HS-27A (cell line): ENCODE results near the gene GRB7.
"Not testable (repeated sequence)": the region's sequence is repeated elsewhere in the genome, so short reads cannot be mapped to it uniquely, and the experiment has no call there.

ENCODE experiments used
- DNase-seq: peaks from one replicate; pipeline ENCODE4 v3.0.0-alpha.2; 2012; ENCODE audit warnings: low read depth, missing footprints

The GRB7 gene

GRCh38 chr17:39736319-39737165, 1.2 kb upstream of the GRB7 start:
- DNase-seq: no peak

- DNase-seq: no peak
These were observed 455 bp upstream of the GRB7 start for GRCh38 chr17:39737206-39737759.

- DNase-seq: no peak
These were observed 797 bp downstream of the GRB7 start for GRCh38 chr17:39738568-39738901.

- DNase-seq: no peak
These were observed 1.5 kb downstream of the GRB7 start for GRCh38 chr17:39738983-39739884.

- DNase-seq: no peak
These were observed 2.2 kb downstream of the GRB7 start for GRCh38 chr17:39739885-39740356.

GRCh38 chr17:39740357-39741111, 2.8 kb downstream of the GRB7 start:
- DNase-seq: no peak

- DNase-seq: no peak
These were observed 4.6 kb downstream of the GRB7 start for GRCh38 chr17:39742126-39742855.

- no peak for DNase-seq
These were observed 5.2 kb downstream of the GRB7 start for GRCh38 chr17:39742856-39743436.

GRCh38 chr17:39744075-39744835, 6.5 kb downstream of the GRB7 start:
- DNase-seq: no peak

- DNase-seq: no peak
These were observed 7.1 kb downstream of the GRB7 start for GRCh38 chr17:39744836-39745215.

- no peak for DNase-seq
These were observed 7.8 kb downstream of the GRB7 start for GRCh38 chr17:39745335-39746144.

GRCh38 chr17:39746145-39746461, 8.4 kb downstream of the GRB7 start:
- DNase-seq: no peak

- no peak for DNase-seq
These were observed 10.0 kb downstream of the GRB7 start for GRCh38 chr17:39747745-39748144.

GRCh38 chr17:39748444-39749034, 10.8 kb downstream of the GRB7 start:
- DNase-seq: not testable (repeated sequence)

- no peak for DNase-seq
These were observed 12.6 kb downstream of the GRB7 start for GRCh38 chr17:39750131-39751015.

- no peak for DNase-seq
These were observed 13.3 kb downstream of the GRB7 start for GRCh38 chr17:39751016-39751543.

GRCh38 chr17:39751637-39752036, 13.9 kb downstream of the GRB7 start:
- DNase-seq: no peak
